OCI-LY3 (cell line): ENCODE measurements around the gene SORBS1.

Experiments used
- H2AFZ ChIP-seq: fragments of 200-600, 300-600 bp; shearing (Covaris generic); 2 replicates; pipeline ENCODE4 v1.6.0; 2014; ENCODE audit warnings: antibody characterized with exemption, low read depth, low read length
- H3K27ac ChIP-seq: fragments of 200-600, 300-600 bp; sonication (generic); 2 replicates; pipeline ENCODE4 v1.5.1; 2014; ENCODE audit warnings: mild to moderate bottlenecking, low read length, moderate library complexity, mixed read lengths
- H3K27me3 ChIP-seq: fragments of 200-600, 300-600 bp; sonication (generic); 2 replicates; pipeline ENCODE4 v1.6.1; 2014; ENCODE audit warnings: low read depth, low read length, mixed read lengths
- H3K36me3 ChIP-seq: fragments of 200-600, 300-600 bp; sonication (generic); replicated peaks from 2 replicates; pipeline ENCODE3; 2014; ENCODE audit warnings: low read depth, low read length, mixed read lengths
- H3K4me1 ChIP-seq: fragments of 300-600, 200-600 bp; sonication (generic); 2 replicates; pipeline ENCODE4 v1.6.1; 2014; ENCODE audit warnings: low read length, mixed read lengths
- H3K4me2 ChIP-seq: fragments of 200-600, 300-600 bp; sonication (generic); 2 replicates; pipeline ENCODE4 v1.6.1; 2014; ENCODE audit warnings: low read length, mixed read lengths
- H3K4me3 ChIP-seq: fragments of 300-600, 200-600 bp; sonication (generic); 2 replicates; pipeline ENCODE4 v1.5.1; 2014; ENCODE audit warnings: antibody characterized with exemption, mild to moderate bottlenecking, low read length, moderate library complexity
- H3K79me2 ChIP-seq: fragments of 300-600, 200-600 bp; shearing (Covaris generic); 2 replicates; pipeline ENCODE4 v1.6.1; 2014; ENCODE audit warnings: mild to moderate bottlenecking, low read length, mixed read lengths
- H3K9ac ChIP-seq: fragments of 300-600, 200-600 bp; shearing (Covaris generic); 2 replicates; pipeline ENCODE4 v1.6.0; 2014; ENCODE audit warnings: mild to moderate bottlenecking, low read length, moderate library complexity
- H3K9me3 ChIP-seq: fragments of 200-600, 300-600 bp; shearing (Covaris generic); 2 replicates; pipeline ENCODE4 v1.6.1; 2014; ENCODE audit warnings: low read length, mixed read lengths; ENCODE audit not compliant: insufficient read depth
- H4K20me1 ChIP-seq: fragments of 200-600, 300-600 bp; sonication (generic); 2 replicates; pipeline ENCODE4 v1.6.1; 2016; ENCODE audit warnings: low read length, mixed read lengths; ENCODE audit not compliant: insufficient read depth
- EZH2phosphoT487 ChIP-seq: fragments of 200-600 bp; shearing (Covaris generic); IDR thresholded peaks from 2 replicates; pipeline ENCODE4 v1.6.1; 2018; ENCODE audit warnings: antibody characterized with exemption, mixed run types, low read depth
- TF ChIP-seq, protein P1 (sequence below): fragments of 200-600, 300-600 bp; sonication (generic); IDR thresholded peaks from 2 replicates; pipeline ENCODE4 v1.5.1; 2014; ENCODE audit warnings: antibody characterized with exemption, low read length, low read depth

SORBS1 gene

DNA sequence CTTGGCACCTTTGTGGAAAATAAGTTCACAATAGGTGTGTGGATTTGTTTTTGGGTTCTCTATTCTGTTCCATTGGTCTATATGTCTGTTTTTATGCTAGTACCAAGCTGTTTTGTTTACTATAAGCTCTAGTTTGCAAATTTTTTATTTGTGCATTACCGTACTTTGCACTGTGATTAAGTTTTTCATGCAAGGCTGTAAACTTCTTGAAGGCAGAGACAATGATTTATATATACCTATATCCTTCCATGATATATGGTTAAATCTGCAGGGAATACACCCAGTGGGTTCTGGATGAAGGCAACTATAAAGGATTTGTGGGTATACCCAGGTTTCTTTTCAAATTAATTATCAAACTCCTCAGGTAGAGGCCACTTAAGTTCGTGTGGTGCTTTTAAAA is 178.6 kb downstream of the SORBS1 start:
- Histone ChIP-seq H3K27ac (no peak overlapping the region), H3K36me3 (no peaks in the 10 kb centered on the region), H3K4me1 (peaks cover 8% of the 10 kb centered on the region), H2AFZ (no peak overlapping the region), H4K20me1 (no peaks in the 10 kb centered on the region), H3K9ac (no peak overlapping the region), H3K9me3 (no peaks in the 10 kb centered on the region), H3K27me3 (0 out of 2 replicates have a peak, but pooled peaks cover 10% of the 10 kb centered on the region), H3K4me3 (no peak overlapping the region), H3K4me2 (no peak overlapping the region), H3K79me2 (no peaks in the 10 kb centered on the region)
- TF ChIP-seq, protein P1, sequence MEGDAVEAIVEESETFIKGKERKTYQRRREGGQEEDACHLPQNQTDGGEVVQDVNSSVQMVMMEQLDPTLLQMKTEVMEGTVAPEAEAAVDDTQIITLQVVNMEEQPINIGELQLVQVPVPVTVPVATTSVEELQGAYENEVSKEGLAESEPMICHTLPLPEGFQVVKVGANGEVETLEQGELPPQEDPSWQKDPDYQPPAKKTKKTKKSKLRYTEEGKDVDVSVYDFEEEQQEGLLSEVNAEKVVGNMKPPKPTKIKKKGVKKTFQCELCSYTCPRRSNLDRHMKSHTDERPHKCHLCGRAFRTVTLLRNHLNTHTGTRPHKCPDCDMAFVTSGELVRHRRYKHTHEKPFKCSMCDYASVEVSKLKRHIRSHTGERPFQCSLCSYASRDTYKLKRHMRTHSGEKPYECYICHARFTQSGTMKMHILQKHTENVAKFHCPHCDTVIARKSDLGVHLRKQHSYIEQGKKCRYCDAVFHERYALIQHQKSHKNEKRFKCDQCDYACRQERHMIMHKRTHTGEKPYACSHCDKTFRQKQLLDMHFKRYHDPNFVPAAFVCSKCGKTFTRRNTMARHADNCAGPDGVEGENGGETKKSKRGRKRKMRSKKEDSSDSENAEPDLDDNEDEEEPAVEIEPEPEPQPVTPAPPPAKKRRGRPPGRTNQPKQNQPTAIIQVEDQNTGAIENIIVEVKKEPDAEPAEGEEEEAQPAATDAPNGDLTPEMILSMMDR: no peak
- no peak for TF ChIP-seq EZH2phosphoT487

DNA sequence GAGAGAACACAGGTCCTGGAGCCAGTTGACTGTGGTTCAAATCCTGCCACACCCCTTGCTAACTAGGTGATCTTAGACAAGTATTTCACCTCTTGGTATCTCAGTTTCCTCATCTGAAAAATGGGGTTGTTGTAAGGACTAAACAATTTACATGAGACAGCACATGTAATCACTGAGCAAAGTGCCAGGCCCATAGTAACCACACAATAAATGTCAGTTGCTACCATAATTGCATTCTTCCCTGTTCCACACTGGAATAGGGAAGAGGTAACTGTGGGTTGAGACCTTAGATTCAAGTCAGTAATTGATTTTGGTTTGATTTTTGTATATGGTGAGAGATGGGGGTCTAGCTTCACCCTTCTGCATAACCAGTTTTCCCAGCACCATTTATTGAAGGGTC is 179.0 kb downstream of the SORBS1 start:
- H3K4me1 ChIP-seq: peaks cover 4% of the 10 kb centered on the region
- no peaks in the 10 kb centered on the region for H3K36me3 ChIP-seq
- H3K9ac ChIP-seq: no peak overlapping the region
- peaks cover 15% of the 10 kb centered on the region; the same call in 1 of the 2 replicates for H3K27me3 ChIP-seq
- no peak overlapping the region for H3K4me2 ChIP-seq
- TF ChIP-seq, protein P1: no peak
- H2AFZ ChIP-seq: no peak overlapping the region
- no peaks in the 10 kb centered on the region for H3K9me3 ChIP-seq
- H3K4me3 ChIP-seq: no peak overlapping the region
- H3K27ac ChIP-seq: no peak overlapping the region
- no peaks in the 10 kb centered on the region for H4K20me1 ChIP-seq
- H3K79me2 ChIP-seq: no peaks in the 10 kb centered on the region

DNA sequence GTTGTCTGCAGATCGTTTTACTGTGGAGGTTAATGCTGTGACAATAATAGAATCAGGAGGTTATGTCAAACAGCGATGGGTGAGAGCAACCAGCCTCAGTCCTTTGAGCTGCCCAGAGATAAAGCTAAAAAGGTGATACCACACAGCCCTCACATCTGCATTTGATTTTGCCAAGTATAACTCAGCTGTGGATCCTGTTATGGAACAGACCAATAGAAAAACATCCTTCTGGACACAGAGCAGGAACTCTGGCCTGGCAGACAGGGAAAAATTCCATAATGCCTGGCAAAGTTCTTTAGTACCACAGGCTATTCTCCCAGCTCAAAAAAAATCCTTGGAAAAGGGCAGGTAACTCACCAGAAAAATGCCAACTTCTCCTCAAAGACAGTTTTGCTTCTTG is 183.2 kb downstream of the SORBS1 start:
- H3K27me3 ChIP-seq: peaks cover 35% of the 10 kb centered on the region
- no peak overlapping the region for H2AFZ ChIP-seq
- H3K4me1 ChIP-seq: no peaks in the 10 kb centered on the region
- H3K36me3 ChIP-seq: no peaks in the 10 kb centered on the region
- no peaks in the 10 kb centered on the region for H3K79me2 ChIP-seq
- no peak overlapping the region for H3K9ac ChIP-seq
- H3K27ac ChIP-seq: no peak overlapping the region
- H3K4me2 ChIP-seq: no peak overlapping the region
- no peaks in the 10 kb centered on the region for H3K9me3 ChIP-seq
- H3K4me3 ChIP-seq: no peak overlapping the region
- no peaks in the 10 kb centered on the region for H4K20me1 ChIP-seq
- no peak for TF ChIP-seq EZH2phosphoT487
- TF ChIP-seq, protein P1: no peak

DNA sequence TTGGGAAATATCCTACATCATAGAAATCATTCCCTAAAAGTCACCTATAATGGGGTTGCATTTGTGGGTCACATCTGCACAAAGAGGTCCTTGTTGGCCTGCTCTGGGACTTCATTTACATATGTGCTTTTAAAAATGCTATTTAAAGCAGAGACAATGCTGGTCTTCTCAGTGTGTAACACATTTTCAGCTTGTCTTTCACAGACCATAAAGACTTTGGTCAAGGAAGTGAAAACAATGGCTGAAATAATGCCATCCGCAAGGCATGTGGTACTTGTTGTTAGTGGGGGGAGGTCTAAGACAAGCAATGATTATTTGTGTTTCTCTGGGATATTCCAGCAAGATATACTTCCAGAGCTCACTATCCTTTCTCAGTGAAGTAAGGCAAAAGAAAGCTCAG is 185.8 kb downstream of the SORBS1 start:
- Histone ChIP-seq H3K4me1 (no peaks in the 10 kb centered on the region), H3K9me3 (no peaks in the 10 kb centered on the region), H4K20me1 (no peaks in the 10 kb centered on the region), H2AFZ (no peak overlapping the region), H3K27ac (no peak overlapping the region), H3K9ac (no peak overlapping the region), H3K4me3 (no peak overlapping the region), H3K79me2 (no peaks in the 10 kb centered on the region), H3K36me3 (no peaks in the 10 kb centered on the region), H3K27me3 (peaks cover 59% of the 10 kb centered on the region), H3K4me2 (no peak overlapping the region)
- TF ChIP-seq EZH2phosphoT487: no peak
- TF ChIP-seq, protein P1: no peak
